PC-9 (cell line): ENCODE results near the gene EPHB3. TPM values are rescaled to one million over a fixed set of nuclear protein-coding genes. Genes with fewer than 3 reads are reported as not detected.

Experiments
- BruUV-seq: library from RNA; stranded (reverse); fragments of 400-500 nt; replicated peaks from 2 replicates; lab custom pipeline; 2021; lab: Mats Ljungman, UMichigan
- CTCF ChIA-PET: fragments of 300-600 bp; sonication (Branson Sonifier 250); formaldehyde crosslinking; loops from one replicate; lab custom pipeline; 2022; ENCODE audit warnings: antibody characterized with exemption; lab: Charles Lee
- POLR2A ChIA-PET: fragments of 300-600 bp; sonication (Branson Sonifier 250); formaldehyde crosslinking; loops from one replicate; lab custom pipeline; 2022; ENCODE audit warnings: antibody characterized with exemption; ENCODE audit not compliant: unreplicated experiment; lab: Charles Lee
- DNase-seq, 2 experiments: peaks; one replicate each; pipeline versions ENCODE4 v3.0.0 to v3.0.0-alpha.2; 2015 to 2022; ENCODE audit warnings: mixed read lengths in 1 of 2
- H2AFZ ChIP-seq: fragments of 200-600 bp; sonication (generic); 2 replicates; pipeline ENCODE4 v1.8.1; 2017; ENCODE audit warnings: antibody characterized with exemption
- H3F3A ChIP-seq: fragments of 200-600 bp; sonication (generic); 2 replicates; pipeline ENCODE4 v1.8.1; 2017; ENCODE audit warnings: antibody characterized with exemption, mild to moderate bottlenecking, low read depth; ENCODE audit not compliant: insufficient read depth
- H3K27ac ChIP-seq: fragments of 200-600 bp; sonication (generic); 2 replicates; pipeline ENCODE4 v1.6.1; 2016; ENCODE audit warnings: mixed run types
- H3K27me3 ChIP-seq: fragments of 200-600 bp; sonication (generic); 2 replicates; pipeline ENCODE4 v1.6.1; 2016; ENCODE audit warnings: low read depth, mixed run types; ENCODE audit not compliant: insufficient read depth
- H3K36me3 ChIP-seq: fragments of 200-600 bp; sonication (generic); 2 replicates; pipeline ENCODE4 v1.6.1; 2016; ENCODE audit warnings: low read depth, mixed run types
- H3K4me1 ChIP-seq: fragments of 200-600 bp; sonication (generic); replicated peaks from 2 replicates; pipeline ENCODE4 v1.6.1; 2016; ENCODE audit warnings: mixed run types; ENCODE audit not compliant: insufficient read depth
- H3K4me2 ChIP-seq: fragments of 200-600 bp; sonication (generic); 2 replicates; pipeline ENCODE4 v1.6.1; 2017; ENCODE audit warnings: mixed run types
- H3K4me3 ChIP-seq: fragments of 200-600 bp; sonication (generic); 2 replicates; pipeline ENCODE4 v1.6.1; 2016; ENCODE audit warnings: mixed run types
- H3K79me2 ChIP-seq: fragments of 200-600 bp; sonication (generic); 2 replicates; pipeline ENCODE4 v1.6.1; 2017; ENCODE audit warnings: low read depth, mixed run types
- H3K9me2 ChIP-seq: fragments of 200-600 bp; sonication (generic); 2 replicates; pipeline ENCODE4 v1.8.1; 2017; ENCODE audit warnings: mild to moderate bottlenecking; ENCODE audit not compliant: insufficient read depth
- H3K9me3 ChIP-seq: fragments of 200-600 bp; sonication (generic); 2 replicates; pipeline ENCODE4 v1.8.1; 2016; ENCODE audit warnings: low read depth; ENCODE audit not compliant: insufficient read depth
- H4K20me1 ChIP-seq: fragments of 200-600 bp; sonication (generic); 2 replicates; pipeline ENCODE4 v1.8.1; 2017; ENCODE audit not compliant: insufficient read depth
- EZH2 ChIP-seq: fragments of 200-600 bp; sonication (generic); IDR thresholded peaks from 2 replicates; pipeline ENCODE4 v1.8.0; 2017; ENCODE audit warnings: antibody characterized with exemption, low read depth
- intact Hi-C: fragments of 100-400 bp; cut with micrococcal nuclease; formaldehyde crosslinking; loops from one replicate; pipeline ENCODE4 v1.10.0; 2022; ENCODE audit not compliant: unreplicated experiment
- total RNA-seq: library from RNA; stranded (reverse); gene quantifications from 2 replicates; pipeline ENCODE4 v1.2.3, GENCODE V29; 2021
- TF ChIP-seq, protein P1 (sequence below): fragments of 200-600 bp; sonication (generic); conservative IDR thresholded peaks from 2 replicates; pipeline ENCODE4 v1.6.1; 2017; ENCODE audit warnings: mixed run types, antibody characterized with exemption, mild to moderate bottlenecking, moderate library complexity

EPHB3 gene
- total RNA-seq, 1 experiment from 2014 or later = 15.7 TPM

DNA sequence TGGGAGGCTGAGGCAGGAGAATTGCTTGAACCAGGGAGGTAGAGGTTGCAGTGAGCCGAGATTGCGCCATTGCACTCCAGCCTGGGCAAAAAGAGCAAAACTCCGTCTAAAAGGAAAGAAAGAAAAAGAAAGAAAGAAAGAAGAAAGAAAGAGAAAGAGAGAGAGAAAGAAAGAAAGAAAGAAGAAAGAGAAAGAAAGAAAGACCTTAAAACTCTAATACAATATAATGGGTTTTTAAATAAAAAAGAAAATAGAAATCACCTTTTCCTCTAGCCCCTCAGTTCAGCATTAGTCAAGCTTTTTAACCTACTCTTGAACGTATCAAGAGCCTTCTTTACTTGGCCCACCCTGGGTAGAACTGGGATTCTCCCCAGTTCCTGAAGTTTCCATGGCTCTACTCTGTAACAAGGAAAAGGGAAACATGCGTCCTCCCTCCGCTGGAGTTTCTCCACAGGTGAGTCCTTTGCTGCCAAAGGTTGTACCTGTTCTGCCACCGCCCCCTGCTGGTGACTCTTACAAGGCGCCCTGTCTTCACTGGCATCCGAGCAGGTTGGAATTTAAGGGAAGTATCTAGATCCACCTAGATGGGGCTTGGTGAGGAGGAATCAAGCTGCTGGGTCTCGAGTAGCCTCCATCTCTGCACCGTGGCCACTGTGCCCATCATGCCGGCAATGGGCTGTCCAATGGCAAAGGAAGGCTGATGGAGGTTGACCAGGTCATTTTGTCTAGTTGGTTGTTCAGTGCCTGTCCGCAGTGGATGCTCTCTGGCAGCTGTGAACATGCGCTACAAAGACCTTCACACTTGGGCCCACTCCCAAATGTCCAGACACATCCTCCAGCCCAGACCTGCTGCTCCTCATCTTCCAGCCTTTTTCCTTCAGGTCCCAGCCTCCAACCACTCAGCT is 20.6 kb upstream of the EPHB3 start:
- intact Hi-C loops = loop anchor here (1.0 to 10.0 kb wide), 7 partner anchors 28 to 396 kb away; no protein-coding TSS in a partner anchor
- H3K9me3 ChIP-seq = no peaks in the 10 kb centered on the region
- no peaks in the 10 kb centered on the region for H3K4me1 ChIP-seq
- H3K27me3 ChIP-seq = peaks cover 76% of the 10 kb centered on the region
- no peaks in the 10 kb centered on the region for H3K9me2 ChIP-seq
- CTCF ChIA-PET = interaction anchor here (0.5 to 6.9 kb wide), 5 partner anchors 72 to 669 kb away, joined by 4 to 75 read pairs (median 9); no protein-coding TSS in a partner anchor
- POLR2A ChIA-PET = no interaction called here
- DNase-seq = peak; percentile 75 to 90
- no peak for TF ChIP-seq EZH2
- TF ChIP-seq, protein P1, sequence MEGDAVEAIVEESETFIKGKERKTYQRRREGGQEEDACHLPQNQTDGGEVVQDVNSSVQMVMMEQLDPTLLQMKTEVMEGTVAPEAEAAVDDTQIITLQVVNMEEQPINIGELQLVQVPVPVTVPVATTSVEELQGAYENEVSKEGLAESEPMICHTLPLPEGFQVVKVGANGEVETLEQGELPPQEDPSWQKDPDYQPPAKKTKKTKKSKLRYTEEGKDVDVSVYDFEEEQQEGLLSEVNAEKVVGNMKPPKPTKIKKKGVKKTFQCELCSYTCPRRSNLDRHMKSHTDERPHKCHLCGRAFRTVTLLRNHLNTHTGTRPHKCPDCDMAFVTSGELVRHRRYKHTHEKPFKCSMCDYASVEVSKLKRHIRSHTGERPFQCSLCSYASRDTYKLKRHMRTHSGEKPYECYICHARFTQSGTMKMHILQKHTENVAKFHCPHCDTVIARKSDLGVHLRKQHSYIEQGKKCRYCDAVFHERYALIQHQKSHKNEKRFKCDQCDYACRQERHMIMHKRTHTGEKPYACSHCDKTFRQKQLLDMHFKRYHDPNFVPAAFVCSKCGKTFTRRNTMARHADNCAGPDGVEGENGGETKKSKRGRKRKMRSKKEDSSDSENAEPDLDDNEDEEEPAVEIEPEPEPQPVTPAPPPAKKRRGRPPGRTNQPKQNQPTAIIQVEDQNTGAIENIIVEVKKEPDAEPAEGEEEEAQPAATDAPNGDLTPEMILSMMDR = peak; percentile 98
- BruUV-seq = no TSS peak
- H3K4me3 ChIP-seq = no peak overlapping the region
- no peak overlapping the region for H3K27ac ChIP-seq
- H3K36me3 ChIP-seq = no peaks in the 10 kb centered on the region
- H3K4me2 ChIP-seq = 0 out of 2 replicates have a peak overlapping the region, but pooled peaks have one; percentile 20
- no peaks in the 10 kb centered on the region for H3F3A ChIP-seq
- H4K20me1 ChIP-seq = no peaks in the 10 kb centered on the region
- H2AFZ ChIP-seq = no peak overlapping the region
- H3K79me2 ChIP-seq = no peaks in the 10 kb centered on the region

DNA sequence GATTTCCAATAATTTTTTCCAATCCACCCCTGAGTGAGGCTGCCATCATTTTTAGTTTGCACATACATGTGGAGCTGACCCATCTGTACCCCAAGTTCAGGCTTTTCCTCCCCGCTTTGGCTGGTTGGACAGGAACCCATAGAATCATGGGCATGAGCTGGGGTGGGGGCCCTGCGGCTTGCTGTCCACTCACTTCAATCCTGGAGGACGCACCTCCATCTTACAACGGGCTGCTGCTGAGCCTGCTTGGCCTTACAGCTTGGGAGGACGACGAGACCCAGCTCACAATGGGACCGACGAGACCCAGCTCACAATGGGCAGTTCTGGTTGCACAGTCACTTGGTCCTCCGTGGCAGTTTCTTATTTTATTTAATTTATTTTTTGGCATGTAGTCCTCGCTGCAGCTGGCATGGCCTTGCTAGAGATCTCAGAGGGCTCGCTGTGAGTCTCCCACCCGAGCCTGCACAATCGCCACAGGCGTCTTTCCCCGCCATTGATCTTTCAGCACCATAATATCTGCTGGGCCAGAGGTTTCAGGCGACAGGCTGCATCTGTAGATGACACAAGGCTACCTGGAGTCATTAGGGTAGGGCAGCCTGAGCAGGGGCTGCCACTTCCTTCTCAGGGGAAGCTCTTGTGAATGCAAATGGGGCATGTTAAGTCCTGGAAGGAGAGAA is 19.6 kb upstream of the EPHB3 start:
- no TSS peak for BruUV-seq
- Histone ChIP-seq H4K20me1 (no peaks in the 10 kb centered on the region), H3K9me3 (no peaks in the 10 kb centered on the region), H3F3A (no peaks in the 10 kb centered on the region), H3K79me2 (no peaks in the 10 kb centered on the region), H3K36me3 (no peaks in the 10 kb centered on the region), H3K27me3 (peaks cover 70% of the 10 kb centered on the region), H3K4me1 (no peaks in the 10 kb centered on the region), H2AFZ (no peak overlapping the region), H3K27ac (no peak overlapping the region), H3K4me2 (no peak overlapping the region), H3K9me2 (no peaks in the 10 kb centered on the region), H3K4me3 (no peak overlapping the region)
- TF ChIP-seq, protein P1 = no peak
- no peak for TF ChIP-seq EZH2
- ChIA-PET CTCF (interaction anchor here (0.5 to 6.9 kb wide), 5 partner anchors 28 to 513 kb away, joined by 3 to 75 read pairs (median 10); no protein-coding TSS in a partner anchor), POLR2A (interaction anchor here (0.7 kb wide), 1 partner anchor 10 kb away, joined by 3 read pairs; no protein-coding TSS in a partner anchor)
- intact Hi-C loops = loop anchor here (1.0 to 10.0 kb wide), 7 partner anchors 29 to 397 kb away; no protein-coding TSS in a partner anchor
- no peak for DNase-seq

GRCh38 chr3:184542577-184542976 is 19.0 kb upstream of the EPHB3 start:
- Histone ChIP-seq H3K27me3 (peaks cover 64% of the 10 kb centered on the region), H3K4me2 (no peak overlapping the region), H4K20me1 (no peaks in the 10 kb centered on the region), H3K27ac (no peak overlapping the region), H3K36me3 (no peaks in the 10 kb centered on the region), H3K9me3 (no peaks in the 10 kb centered on the region), H3K79me2 (no peaks in the 10 kb centered on the region), H3K4me1 (no peaks in the 10 kb centered on the region), H3F3A (no peaks in the 10 kb centered on the region; the same call in 1 of the 2 replicates), H2AFZ (no peak overlapping the region), H3K4me3 (no peak overlapping the region), H3K9me2 (no peaks in the 10 kb centered on the region)
- POLR2A ChIA-PET = interaction anchor here (0.6 kb wide), 1 partner anchor 78 kb away, joined by 3 read pairs; no protein-coding TSS in a partner anchor
- no peak for DNase-seq
- no TSS peak for BruUV-seq
- TF ChIP-seq EZH2 = no peak
- TF ChIP-seq, protein P1 = no peak
- intact Hi-C loops = loop anchor here (5.0 to 10.0 kb wide), 3 partner anchors 235 to 398 kb away; no protein-coding TSS in a partner anchor
- CTCF ChIA-PET = interaction anchor here (0.6 to 6.9 kb wide), 5 partner anchors 23 to 370 kb away, joined by 3 to 75 read pairs (median 9); no protein-coding TSS in a partner anchor
